ENCODE results near the gene AQP12A. TPM values are rescaled to one million over a fixed set of nuclear protein-coding genes. Genes with fewer than 3 reads are reported as not detected.
"Not testable (repeated sequence)": the region's sequence is repeated elsewhere in the genome, so short reads cannot be mapped to it uniquely, and the experiment has no call there.

AQP12A gene, protein sequence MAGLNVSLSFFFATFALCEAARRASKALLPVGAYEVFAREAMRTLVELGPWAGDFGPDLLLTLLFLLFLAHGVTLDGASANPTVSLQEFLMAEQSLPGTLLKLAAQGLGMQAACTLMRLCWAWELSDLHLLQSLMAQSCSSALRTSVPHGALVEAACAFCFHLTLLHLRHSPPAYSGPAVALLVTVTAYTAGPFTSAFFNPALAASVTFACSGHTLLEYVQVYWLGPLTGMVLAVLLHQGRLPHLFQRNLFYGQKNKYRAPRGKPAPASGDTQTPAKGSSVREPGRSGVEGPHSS
- 1 to 10 TPM in 1 of 4 donors, under 1 TPM in 2, not detected in 1; 0.57 to 1.5 (median 0.93) TPM for polyA plus RNA-seq (ENCODE audit: insufficient read length in 4 of 4)

DNA sequence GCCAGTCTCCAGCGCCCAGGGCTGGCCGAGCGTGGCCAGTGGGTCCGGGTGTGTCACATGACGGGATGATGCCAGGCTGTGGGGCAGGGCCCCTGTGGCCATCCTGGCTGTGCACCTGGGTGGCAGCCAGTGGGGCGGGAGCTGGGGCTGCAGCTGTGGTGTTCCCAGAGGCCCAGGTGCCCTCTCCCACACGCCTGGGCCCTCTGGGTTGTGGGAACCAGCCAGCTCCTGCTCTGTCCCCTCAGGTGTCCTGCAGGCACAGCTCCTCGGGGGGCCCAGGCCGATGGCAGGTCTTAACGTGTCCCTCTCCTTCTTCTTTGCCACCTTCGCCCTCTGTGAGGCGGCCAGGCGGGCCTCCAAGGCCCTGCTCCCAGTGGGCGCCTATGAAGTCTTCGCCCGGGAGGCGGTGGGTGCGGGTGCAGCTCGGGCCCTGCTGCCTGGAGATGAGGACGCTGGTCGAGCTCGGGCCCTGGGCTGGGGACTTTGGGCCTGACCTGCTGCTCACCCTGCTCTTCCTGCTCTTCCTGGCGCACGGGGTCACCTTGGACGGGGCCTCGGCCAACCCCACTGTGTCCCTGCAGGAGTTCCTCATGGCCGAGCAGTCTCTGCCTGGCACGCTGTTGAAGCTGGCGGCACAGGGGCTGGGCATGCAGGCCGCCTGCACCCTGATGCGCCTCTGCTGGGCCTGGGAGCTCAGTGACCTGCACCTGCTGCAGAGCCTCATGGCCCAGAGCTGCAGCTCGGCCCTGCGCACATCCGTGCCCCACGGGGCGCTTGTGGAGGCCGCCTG, at the start of gene AQP12A:
TSS of gene AQP12A (plus strand) at position 236 of the 790 bp plus-strand sequence. CDS start at position 284, 48 bp downstream.
- DNase-seq (ENCODE audit: low read depth in 4 of 4, low spot score in 2 of 4): not testable (repeated sequence)

DNA sequence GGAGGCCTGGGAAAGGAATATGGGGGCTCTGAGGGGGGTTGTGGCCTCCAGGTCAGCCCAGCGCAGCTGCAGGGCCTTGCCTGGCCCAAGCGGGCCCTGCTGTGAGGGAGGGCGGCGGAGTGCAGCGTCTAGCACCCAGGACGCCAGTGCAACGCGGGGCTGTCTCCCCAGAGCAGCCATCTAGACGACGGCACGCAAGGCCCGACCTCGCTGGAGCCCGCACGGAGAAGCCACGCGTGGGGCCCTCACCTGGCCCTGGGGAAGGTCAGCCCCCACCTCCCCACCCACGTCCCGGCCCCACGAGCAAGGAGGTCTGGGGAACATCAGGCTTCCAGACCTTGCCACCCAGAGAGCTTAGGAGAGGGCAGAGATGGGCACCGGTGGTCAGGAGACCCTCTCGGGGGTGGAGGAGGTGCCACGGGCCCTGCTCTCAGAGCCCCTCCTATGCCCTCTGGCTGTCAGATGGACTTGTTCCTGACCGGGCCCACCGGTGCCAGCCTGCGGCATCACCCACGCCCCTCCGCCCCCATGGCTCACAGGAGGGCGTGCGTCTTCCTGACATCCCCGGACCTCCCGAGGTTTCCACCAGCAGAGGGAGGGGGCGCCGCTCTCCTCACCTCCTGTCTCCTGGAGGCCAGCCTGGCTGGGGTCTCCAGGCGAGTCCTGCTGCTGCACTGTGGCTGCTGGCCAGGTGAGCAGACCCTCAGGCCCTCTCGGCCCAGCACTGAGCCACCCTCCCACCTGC, 49.4 kb upstream of the AQP12A start:
- no peak for DNase-seq (ENCODE audit: low read depth in 4 of 4, low spot score in 2 of 4)

DNA sequence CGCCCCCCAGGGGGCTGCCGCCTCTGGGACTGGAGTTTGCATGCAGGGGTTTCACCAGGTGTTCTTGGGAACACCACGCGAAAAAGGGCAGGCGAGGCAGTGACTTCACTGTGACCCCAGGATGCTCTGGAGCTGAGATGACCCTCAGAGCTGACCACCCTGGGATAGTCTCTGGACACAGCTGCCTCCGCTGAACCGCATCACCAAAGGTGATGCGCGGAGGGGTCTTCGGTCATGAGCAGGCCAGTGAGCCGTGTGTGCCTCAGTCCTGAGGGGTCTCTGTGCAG, 48.9 kb upstream of the AQP12A start:
- no peak for DNase-seq (ENCODE audit: low read depth in 4 of 4, low spot score in 2 of 4)

DNA sequence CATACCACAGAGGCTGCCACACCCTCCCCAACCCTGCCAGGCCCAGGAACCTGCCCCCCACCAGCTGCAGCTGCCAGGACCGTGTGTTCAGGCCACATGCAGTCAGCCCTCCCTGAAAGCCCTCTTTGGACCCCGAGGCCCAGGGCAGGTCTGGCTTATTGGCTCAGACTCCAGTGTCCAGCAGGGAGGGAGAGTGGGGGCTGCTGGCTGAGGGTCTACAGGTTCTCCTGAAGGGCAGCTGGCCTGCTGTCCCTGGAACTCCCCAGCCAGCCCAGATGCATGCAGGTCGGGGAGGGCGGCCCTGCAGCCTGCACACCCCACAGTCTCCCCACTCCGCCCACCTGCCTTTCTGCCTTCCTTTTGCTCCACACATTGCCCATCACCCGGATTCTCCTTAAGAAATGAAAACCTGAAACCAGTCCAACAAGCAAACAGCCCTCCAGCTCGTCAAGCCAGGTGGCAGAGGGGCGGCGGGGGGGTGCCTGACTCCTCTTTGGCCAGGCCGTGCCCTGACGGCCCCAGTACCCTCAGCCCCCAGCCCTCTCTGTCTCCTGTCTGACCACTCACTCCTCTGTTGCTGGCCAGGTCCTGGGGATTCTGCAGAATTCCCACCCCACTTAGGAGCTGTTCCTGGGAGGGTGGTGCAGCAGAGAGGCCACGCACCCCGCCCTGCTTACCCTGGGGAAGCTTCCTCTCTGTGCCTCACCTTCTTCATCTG, 48.4 kb upstream of the AQP12A start:
- DNase-seq (ENCODE audit: low read depth in 4 of 4, low spot score in 2 of 4): no peak

DNA sequence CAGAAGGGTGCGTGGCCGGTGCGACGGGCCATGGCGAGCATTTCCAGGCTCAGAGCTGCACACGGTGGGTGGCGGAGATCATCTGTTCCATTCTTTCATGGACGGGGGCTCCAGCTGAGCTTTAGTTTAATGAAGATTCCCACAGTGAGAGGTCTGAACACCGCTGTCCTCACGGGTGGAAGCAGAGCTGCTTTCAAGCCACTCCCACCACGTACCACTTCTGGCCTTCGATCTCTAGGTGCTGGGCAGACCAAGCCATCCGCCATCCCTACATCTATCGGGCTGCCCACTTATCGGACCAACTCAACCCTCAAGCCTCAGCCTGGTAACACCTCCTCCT, 47.9 kb upstream of the AQP12A start:
- no peak for DNase-seq (ENCODE audit: low read depth in 4 of 4, low spot score in 2 of 4)

DNA sequence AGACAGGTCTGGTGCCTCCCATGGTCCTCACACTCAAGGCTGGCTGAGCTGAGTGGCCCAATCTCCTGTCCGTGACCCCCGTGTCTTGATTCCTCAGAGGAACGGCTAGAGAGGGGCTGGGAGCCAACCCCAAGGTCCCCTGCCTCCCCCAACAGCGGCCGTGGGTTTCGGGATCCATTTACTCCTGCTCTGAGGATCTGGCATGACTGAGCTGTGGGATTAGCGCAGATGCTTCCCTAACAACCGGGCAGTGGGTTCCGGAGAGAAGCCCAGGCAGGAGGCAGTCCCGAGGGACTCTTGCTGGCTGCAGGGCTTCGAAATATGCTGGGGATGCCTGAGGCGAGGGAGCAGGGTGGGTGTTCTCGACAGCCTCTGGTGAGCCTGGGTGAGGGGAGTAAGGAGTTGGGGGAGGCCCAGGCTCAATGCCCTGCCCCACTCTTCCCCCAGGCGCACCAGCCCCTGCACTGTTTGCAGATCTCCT, 47.5 kb upstream of the AQP12A start:
- DNase-seq (ENCODE audit: low read depth in 4 of 4, low spot score in 2 of 4): no peak

DNA sequence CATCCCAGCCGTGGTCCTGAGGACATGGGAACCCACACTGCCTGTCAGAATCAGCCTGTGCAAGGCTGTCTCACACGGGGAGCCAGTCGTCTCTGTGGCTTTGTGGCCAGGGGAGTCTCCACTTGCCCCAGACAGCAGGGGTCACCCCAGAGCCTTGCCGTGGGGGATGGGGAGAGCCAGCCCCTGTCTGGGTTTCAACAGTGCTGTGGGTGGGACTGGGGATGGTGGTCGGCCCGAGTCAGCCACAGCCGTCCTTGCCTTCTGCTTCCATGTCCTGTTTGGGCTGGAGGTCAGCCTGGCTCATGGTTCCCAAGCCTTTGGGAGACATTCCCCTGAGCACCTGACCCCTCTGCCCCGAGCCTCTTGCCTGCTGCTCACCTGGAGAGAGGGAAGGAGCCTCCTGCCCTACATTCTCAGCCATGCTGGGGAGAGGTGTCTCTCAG, 46.8 kb upstream of the AQP12A start:
- no peak for DNase-seq (ENCODE audit: low read depth in 4 of 4, low spot score in 2 of 4)

DNA sequence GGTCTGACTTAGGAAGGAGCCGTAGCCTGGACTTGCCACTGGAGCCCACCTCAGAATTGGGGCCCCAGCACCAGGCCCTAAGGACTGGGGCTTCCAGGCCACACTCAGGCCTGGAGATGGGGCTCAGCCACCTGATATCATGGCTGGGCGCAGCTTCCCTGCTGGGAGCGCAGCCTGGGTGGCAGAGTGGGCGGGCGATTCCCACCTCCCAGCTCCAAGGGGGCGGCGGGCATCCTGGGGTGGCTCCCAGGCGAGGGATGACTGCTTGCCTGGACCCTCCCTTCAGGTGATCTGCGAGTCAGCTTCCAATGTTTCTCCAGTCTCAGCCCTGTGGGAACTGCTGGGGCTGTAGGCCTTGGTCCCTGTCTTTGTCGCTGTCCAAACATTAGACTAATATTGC, 46.3 kb upstream of the AQP12A start:
- DNase-seq (ENCODE audit: low read depth in 4 of 4, low spot score in 2 of 4): no peak

DNA sequence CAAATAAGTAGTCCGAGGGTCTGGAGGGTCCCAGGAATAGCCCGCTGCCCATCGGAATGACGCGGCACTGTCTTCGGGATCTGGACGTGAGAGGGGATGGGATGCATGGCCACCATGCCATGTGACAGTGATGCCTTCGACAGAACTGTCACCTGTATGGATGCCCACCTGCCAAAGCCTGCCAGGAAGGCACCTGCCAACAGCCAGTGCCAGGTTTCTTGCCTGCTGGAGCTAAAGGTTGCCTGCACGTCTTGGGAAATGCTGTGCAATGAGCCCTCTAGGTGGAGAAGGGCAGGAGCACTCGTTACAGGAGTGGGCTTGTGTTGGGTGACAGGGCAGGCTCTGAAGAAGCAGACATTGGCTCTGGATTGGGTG, 45.9 kb upstream of the AQP12A start:
- DNase-seq (ENCODE audit: low read depth in 4 of 4, low spot score in 2 of 4): no peak

DNA sequence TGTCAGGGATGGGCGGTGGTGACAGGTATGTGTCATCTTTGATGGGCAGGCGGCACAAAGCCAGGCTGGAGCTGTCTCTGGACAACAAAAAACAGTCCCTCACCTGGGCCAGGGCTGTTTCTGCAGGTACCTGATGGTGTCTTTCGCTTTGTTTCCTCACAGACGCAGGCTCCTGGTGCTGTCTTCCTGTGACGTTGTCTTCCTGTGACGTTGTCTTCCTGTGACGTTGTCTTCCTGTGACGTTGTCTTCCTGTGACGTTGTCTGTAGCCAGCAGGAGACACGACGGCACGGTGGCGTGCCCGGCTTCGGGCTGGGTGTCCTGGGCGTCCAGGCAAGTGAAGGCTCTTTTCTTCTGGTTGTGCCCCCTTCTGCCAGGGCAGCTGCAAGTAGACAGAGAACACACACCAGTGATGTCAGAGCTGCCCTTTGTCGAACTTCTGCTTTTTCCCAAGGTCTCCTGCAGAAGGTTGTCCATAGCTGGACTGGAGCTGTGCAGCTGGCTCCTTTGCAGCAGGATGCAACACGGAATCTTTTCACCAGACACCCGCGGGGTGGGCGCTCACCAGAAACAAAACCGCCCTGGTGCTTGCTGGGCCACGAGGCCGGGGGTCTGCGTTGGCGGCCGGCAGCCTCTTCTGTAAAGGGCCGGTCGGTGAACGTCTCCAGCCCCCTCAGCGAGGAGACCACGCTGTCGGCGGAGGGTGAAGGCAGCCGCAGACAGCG, 45.3 kb upstream of the AQP12A start:
- DNase-seq (ENCODE audit: low read depth in 4 of 4, low spot score in 2 of 4): no peak

DNA sequence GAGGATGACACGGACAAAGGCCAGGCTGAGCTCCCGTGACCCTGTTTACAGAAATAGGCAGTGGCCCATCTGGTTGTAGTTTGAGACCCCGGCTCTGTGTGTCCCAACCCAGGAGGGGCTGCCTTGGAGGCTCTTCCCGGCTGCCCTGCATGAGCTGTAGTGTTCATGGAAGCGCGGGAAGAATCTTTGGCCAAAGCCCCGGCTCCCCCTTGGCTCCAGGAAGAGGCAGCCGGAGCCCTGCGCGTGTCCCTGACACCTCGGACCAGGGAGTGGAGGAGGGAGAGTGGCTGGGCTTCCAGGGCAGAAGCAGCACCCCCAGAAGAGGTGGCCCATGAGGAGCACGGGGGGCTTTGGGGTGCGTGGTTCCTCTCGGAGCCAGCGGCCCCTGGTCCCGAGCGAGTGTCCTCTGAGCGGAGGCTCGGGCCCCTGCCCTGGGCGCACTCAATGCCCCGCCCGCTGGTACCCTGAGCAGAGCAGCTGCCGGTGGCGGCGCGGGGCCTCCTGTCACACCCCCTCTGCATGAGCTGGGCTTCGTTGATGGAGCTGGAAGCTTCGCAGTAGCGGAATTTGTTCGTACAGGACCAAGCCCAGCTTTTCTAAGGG, 44.7 kb upstream of the AQP12A start:
- no peak for DNase-seq (ENCODE audit: low read depth in 4 of 4, low spot score in 2 of 4)

DNA sequence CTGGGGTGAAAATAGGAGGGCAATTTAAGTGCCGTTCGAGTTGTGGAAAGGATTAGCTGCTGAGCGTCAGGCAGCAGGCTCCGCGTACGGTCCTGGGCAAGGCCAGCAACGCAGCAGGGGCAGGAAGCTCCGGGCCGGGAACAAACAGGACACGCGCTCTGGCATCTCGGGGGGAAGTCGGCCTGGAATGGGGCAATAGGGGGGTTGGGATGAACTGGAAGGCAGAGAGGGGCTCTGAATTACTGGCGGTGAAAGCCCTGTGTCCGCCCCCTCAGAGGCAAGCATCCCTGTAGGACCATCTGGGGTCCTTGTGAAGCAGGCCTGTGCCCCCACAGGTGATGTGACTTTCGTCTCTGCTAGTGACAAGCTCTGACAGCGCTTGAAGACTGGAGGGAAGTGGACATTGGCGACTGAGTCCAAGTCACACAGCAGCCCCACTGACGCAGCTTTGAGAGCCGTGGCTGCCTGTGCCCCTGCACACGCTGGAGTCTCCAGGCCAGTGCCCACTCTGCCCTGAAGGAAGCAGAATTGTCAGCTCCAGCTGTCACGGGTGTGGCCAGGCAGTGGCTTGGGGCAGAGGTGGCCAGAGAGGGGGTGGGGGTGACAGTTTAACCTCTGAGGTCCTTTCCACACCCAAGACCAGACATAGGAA, 44.0 kb upstream of the AQP12A start:
- no peak for DNase-seq (ENCODE audit: low read depth in 4 of 4, low spot score in 2 of 4)

DNA sequence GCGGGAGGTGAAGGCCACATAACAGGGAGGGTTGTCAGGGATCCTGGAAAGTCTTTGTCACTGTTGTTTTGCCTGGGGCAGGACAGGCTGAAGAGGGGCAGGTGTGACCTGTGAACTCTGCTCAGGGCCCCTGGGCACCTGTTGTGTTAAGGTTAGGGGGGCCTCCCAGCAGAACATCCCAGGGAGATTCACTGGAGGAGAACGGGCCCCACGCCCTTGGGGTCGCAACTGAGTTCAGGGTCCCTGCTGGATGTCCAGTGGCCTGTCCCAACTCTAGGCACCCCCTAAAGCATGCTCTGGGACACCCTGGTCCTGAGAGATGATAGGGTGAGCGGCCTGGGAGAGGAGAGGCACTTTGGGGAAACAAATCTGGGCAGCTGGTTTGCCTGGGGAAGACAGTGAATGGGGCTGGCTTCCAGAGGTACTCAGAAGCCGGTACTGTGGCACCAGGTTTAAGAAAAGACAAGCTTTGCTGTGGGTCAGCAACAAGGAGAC, 43.5 kb upstream of the AQP12A start:
- DNase-seq (ENCODE audit: low read depth in 4 of 4, low spot score in 2 of 4): no peak

DNA sequence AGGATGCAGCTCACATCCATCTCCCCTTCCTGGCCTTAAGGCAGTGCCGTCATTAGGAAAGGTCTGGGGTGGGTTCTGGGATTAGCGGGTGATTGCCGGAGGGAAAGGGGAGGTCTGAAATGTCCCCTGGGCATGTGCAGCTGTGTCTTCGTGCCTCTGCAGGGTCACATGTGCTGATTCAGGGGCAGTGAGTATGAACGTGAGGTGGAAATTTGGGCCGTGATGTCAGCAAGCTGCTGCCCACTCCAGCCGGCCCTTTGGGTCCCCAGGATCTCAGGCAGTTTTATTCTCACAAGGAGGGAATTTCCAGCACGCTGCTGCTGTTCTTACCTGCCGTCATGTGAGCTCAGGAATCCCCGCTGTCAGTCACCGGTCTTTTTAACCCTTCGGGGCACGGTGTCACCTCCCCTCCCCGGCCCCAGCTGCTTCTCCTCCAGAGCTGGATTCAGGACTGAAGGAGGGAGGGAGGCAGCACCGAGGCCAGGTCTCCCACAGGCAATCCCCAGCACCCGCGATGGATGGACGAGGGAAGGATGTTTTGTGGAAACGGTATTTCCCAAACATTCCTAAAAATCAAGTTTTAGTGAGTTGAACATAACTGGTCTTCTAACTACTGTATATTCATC, 42.9 kb upstream of the AQP12A start:
- DNase-seq (ENCODE audit: low read depth in 4 of 4, low spot score in 2 of 4): no peak

DNA sequence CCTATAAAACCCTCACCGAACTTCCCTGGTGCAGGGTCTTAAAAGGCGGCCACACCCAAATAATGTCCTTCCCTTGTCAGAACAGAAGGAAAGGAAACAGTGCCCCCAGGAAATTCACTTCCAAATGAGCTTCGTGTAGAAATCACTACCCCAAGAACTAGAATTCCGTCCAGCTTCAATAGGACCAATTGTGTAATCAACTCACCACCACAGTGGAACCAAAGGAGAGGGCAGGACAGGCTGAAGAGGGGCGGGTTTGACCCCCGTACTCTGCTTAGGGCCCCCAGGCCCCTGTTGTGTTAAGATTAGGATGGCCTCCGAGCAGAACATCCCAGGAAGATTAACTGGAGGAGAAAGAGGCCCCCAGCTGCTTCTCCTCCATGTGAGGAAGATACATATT, 42.3 kb upstream of the AQP12A start:
- no peak for DNase-seq (ENCODE audit: low read depth in 4 of 4, low spot score in 2 of 4)

DNA sequence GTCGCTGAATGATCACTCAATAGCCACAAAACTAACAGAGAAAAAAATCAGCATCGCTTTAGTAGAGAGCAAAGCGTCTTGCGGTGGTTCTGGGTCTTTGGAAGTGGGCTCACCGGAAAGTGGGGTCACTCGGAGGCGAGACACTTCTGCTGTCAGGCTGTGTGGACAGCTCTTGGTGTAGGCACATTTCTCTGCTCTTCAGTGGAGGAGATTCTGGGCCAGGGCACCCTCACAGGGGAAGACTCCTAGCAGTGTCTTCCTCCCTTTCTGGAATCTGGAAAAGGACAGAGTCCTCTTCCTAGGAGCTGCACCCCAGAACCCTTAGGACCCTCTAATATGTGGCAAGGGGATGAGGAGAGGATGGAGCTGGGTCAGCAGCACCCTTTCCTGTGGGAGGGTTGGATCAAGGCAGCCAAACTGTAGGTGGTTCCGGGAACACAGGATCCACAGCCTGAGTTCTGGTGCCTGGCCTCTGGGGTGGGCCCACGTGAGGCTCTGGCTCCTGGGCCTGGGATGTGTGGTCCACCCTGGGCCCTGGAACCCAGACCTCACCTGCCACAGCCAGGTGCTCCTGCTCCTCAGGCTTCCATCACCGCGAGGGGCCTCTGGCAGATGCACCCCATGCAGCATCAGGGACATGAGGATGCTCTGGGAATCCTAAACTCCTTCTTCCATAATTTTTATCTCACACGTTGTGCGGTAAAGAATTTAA, 41.3 kb upstream of the AQP12A start:
- DNase-seq (ENCODE audit: low read depth in 4 of 4, low spot score in 2 of 4): no peak

DNA sequence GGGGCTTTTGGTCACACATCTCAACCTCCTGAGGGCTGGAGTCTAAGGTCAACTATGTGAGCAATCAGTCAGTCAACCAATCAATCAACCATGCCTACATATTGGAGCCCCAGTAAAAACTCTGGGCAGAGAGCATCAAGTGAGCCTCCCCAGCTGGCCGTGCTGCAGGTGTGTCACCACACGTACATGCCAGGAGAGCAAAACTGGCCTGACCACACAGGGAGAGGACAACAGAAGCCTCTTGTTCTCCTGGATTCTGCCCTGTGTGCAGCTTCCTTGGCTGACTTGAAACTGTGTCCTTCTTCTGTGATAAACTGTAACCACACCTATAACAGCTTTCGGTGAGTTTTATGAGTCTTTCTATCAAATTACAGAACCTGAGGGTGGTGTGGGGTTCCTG, 40.5 kb upstream of the AQP12A start:
- no peak for DNase-seq (ENCODE audit: low read depth in 4 of 4, low spot score in 2 of 4)

Measured in left renal cortex interstitium (tissue), 4 donors.